SK-N-SH (cell line): ENCODE data around the gene ASB15. TPM values are rescaled to one million over a fixed set of nuclear protein-coding genes. Genes with fewer than 3 reads are reported as not detected.

Experiments used
- CTCF ChIA-PET: fragments of 300-600, 350-600 bp; formaldehyde crosslinking; extraction: SDS; loops from one replicate; lab custom pipeline; 2021; lab: Yijun Ruan, JAX
- POLR2A ChIA-PET: fragments of 350-600 bp; sonication (Branson Sonifier 250); formaldehyde crosslinking; extraction: SDS; loops from one replicate; lab custom pipeline; 2020; ENCODE audit warnings: antibody characterized with exemption, inconsistent platforms; lab: Yijun Ruan, JAX
- DNase-seq: peaks from one replicate; pipeline ENCODE4 v3.0.0; 2012
- H2AFZ ChIP-seq: fragments of 200-600 bp; sonication (generic); 2 replicates; pipeline ENCODE4 v1.8.1; 2016; ENCODE audit warnings: antibody characterized with exemption, mild to moderate bottlenecking, low read depth
- H3F3A ChIP-seq: fragments of 200-600 bp; sonication (generic); replicated peaks from 2 replicates; pipeline ENCODE3; 2016; ENCODE audit warnings: antibody characterized with exemption, mild to moderate bottlenecking; ENCODE audit not compliant: insufficient read depth
- H3K27ac ChIP-seq, 2 experiments: fragments of 200-500 bp in 1 of 2; fragments of 200-600 bp in 1 of 2; sonication (Bioruptor generic) in 1 of 2; sonication (generic), shearing (Covaris generic) in 1 of 2; 2 replicates each; pipeline versions ENCODE4 v1.5.1 to v1.6.1; 2014 to 2016; ENCODE audit warnings: low read depth in 2 of 2, inconsistent platforms in 1 of 2, low read length in 1 of 2, mild to moderate bottlenecking in 1 of 2, mixed read lengths in 1 of 2
- H3K27me3 ChIP-seq: fragments of 200-600 bp; sonication (generic), shearing (Covaris generic); 2 replicates; pipeline ENCODE4 v1.6.1; 2016; ENCODE audit warnings: mixed run types; ENCODE audit not compliant: insufficient read depth
- H3K36me3 ChIP-seq, 2 experiments: fragments of 200-500 bp in 1 of 2; fragments of 200-600 bp in 1 of 2; sonication (Bioruptor generic) in 1 of 2; sonication (generic) in 1 of 2; replicated peaks in 1 of 2; 2 replicates each; pipeline versions ENCODE3 to v1.5.1; 2014 to 2016; ENCODE audit warnings: low read length in 1 of 2, mild to moderate bottlenecking in 1 of 2; ENCODE audit not compliant: insufficient read depth in 2 of 2, control insufficient read depth in 1 of 2
- H3K4me1 ChIP-seq, 2 experiments: fragments of 200-500 bp in 1 of 2; fragments of 200-600 bp in 1 of 2; sonication (Bioruptor generic) in 1 of 2; sonication (generic), shearing (Covaris generic) in 1 of 2; 2 replicates each; pipeline versions ENCODE4 v1.5.1 to v1.6.1; 2014 to 2016; ENCODE audit warnings: low read depth in 1 of 2, low read length in 1 of 2, mixed run types in 1 of 2; ENCODE audit not compliant: insufficient read depth in 2 of 2, control insufficient read depth in 1 of 2
- H3K4me2 ChIP-seq: fragments of 200-600 bp; sonication (generic), shearing (Covaris generic); 2 replicates; pipeline ENCODE4 v1.6.1; 2017; ENCODE audit warnings: mixed run types
- H3K4me3 ChIP-seq, 2 experiments: fragments of 200-500 bp in 1 of 2; fragments of 200-600 bp in 1 of 2; sonication (Bioruptor generic) in 1 of 2; sonication (generic), shearing (Covaris generic) in 1 of 2; 2 replicates each; pipeline versions ENCODE4 v1.5.1 to v1.8.1; 2014 to 2016; ENCODE audit warnings: low read depth in 2 of 2, inconsistent platforms in 1 of 2, low read length in 1 of 2, mild to moderate bottlenecking in 1 of 2, mixed read lengths in 1 of 2, moderate library complexity in 1 of 2
- H3K79me2 ChIP-seq: fragments of 200-600 bp; sonication (generic); 2 replicates; pipeline ENCODE4 v1.8.1; 2017; ENCODE audit warnings: mild to moderate bottlenecking; ENCODE audit not compliant: insufficient read depth
- H3K9ac ChIP-seq: fragments of 200-600 bp; sonication (generic); 2 replicates; pipeline ENCODE4 v1.6.1; 2017; ENCODE audit warnings: mixed run types
- H3K9me2 ChIP-seq: fragments of 200-600 bp; sonication (generic); 2 replicates; pipeline ENCODE4 v1.6.1; 2017; ENCODE audit warnings: mixed run types
- H3K9me3 ChIP-seq: fragments of 200-600 bp; sonication (generic); 2 replicates; pipeline ENCODE4 v1.6.1; 2017; ENCODE audit warnings: mixed run types, mild to moderate bottlenecking, moderate library complexity
- H4K20me1 ChIP-seq: fragments of 200-600 bp; sonication (generic); 2 replicates; pipeline ENCODE4 v1.6.1; 2017; ENCODE audit warnings: mild to moderate bottlenecking, mixed run types; ENCODE audit not compliant: insufficient read depth
- CHD2 ChIP-seq: fragments of 150-350 bp; IDR thresholded peaks from 2 replicates; pipeline ENCODE4 v1.6.1; 2018; ENCODE audit warnings: low read length; ENCODE audit not compliant: partially characterized antibody
- CTCF ChIP-seq: fragments of 200-600 bp; sonication (generic); IDR thresholded peaks from 2 replicates; pipeline ENCODE4 v1.6.1; 2017; ENCODE audit warnings: antibody characterized with exemption, mild to moderate bottlenecking, moderate library complexity
- ELF1 ChIP-seq: IDR thresholded peaks from 2 replicates; pipeline ENCODE4 v1.4.0; 2012
- EP300 ChIP-seq, 2 experiments: IDR thresholded peaks; 2 replicates each; pipeline versions ENCODE4 v1.4.0 to v1.6.1; 2012; ENCODE audit warnings: borderline replicate concordance in 1 of 2, low read depth in 1 of 2, low read length in 1 of 2
- EZH2phosphoT487 ChIP-seq: fragments of 200-600 bp; sonication (generic); IDR thresholded peaks from 2 replicates; pipeline ENCODE4 v1.6.1; 2017; ENCODE audit warnings: low read depth, mixed run types, mild to moderate bottlenecking, antibody characterized with exemption, moderate library complexity, borderline replicate concordance
- FOSL2 ChIP-seq: IDR thresholded peaks from 2 replicates; pipeline ENCODE4 v1.4.0; 2012; ENCODE audit warnings: low read depth, mild to moderate bottlenecking, moderate library complexity, borderline replicate concordance
- FOXJ3 ChIP-seq: sonication (generic); formaldehyde crosslinking; IDR thresholded peaks from 2 replicates; pipeline ENCODE4 v1.5.1; 2020; ENCODE audit warnings: mild to moderate bottlenecking, missing genetic modification reagents
- JUND ChIP-seq: IDR thresholded peaks from 2 replicates; pipeline ENCODE4 v1.4.0; 2012
- MAX ChIP-seq: IDR thresholded peaks from 2 replicates; pipeline ENCODE4 v1.4.0; 2012; ENCODE audit warnings: low read depth
- MXI1 ChIP-seq: IDR thresholded peaks from 2 replicates; pipeline ENCODE4 v1.6.1; 2012; ENCODE audit warnings: mild to moderate bottlenecking, low read depth, low read length, improper control_type of control experiment
- PBX3 ChIP-seq: IDR thresholded peaks from 2 replicates; pipeline ENCODE4; 2012
- POLR2AphosphoS5 ChIP-seq: IDR thresholded peaks from 2 replicates; pipeline ENCODE4 v1.6.1; 2012; ENCODE audit warnings: low read depth, low read length
- RAD21 ChIP-seq: IDR thresholded peaks from 2 replicates; pipeline ENCODE4 v1.6.1; 2012; ENCODE audit warnings: mild to moderate bottlenecking, low read length
- RCOR1 ChIP-seq: fragments of 150-350 bp; IDR thresholded peaks from 2 replicates; pipeline ENCODE4 v1.6.1; 2017; ENCODE audit warnings: antibody characterized with exemption, low read length
- RFX5 ChIP-seq: IDR thresholded peaks from 2 replicates; pipeline ENCODE4 v1.6.1; 2012; ENCODE audit warnings: mild to moderate bottlenecking, improper control_type of control experiment, low read length
- RXRA ChIP-seq: IDR thresholded peaks from 2 replicates; pipeline ENCODE4 v1.4.0; 2012; ENCODE audit warnings: low read depth, mild to moderate bottlenecking, borderline replicate concordance
- SIN3A ChIP-seq: IDR thresholded peaks from 2 replicates; pipeline ENCODE4 v1.6.1; 2012; ENCODE audit warnings: low read depth, mild to moderate bottlenecking, low read length, moderate library complexity, borderline replicate concordance
- TAF1 ChIP-seq: IDR thresholded peaks from 2 replicates; pipeline ENCODE4 v1.6.1; 2012; ENCODE audit warnings: low read depth, mild to moderate bottlenecking, low read length, moderate library complexity, borderline replicate concordance
- TCF12 ChIP-seq: IDR thresholded peaks from 2 replicates; pipeline ENCODE4 v1.4.0; 2012
- TEAD4 ChIP-seq: IDR thresholded peaks from 2 replicates; pipeline ENCODE4 v1.4.0; 2012; ENCODE audit warnings: mild to moderate bottlenecking, borderline replicate concordance; ENCODE audit not compliant: insufficient read depth
- USF1 ChIP-seq: IDR thresholded peaks from 2 replicates; pipeline ENCODE4 v1.4.0; 2012; ENCODE audit warnings: low read depth, borderline replicate concordance
- USF2 ChIP-seq: fragments of 150-350 bp; IDR thresholded peaks from 2 replicates; pipeline ENCODE4 v1.6.1; 2017; ENCODE audit warnings: antibody characterized with exemption, low read length, low read depth, borderline replicate concordance
- YY1 ChIP-seq: IDR thresholded peaks from 2 replicates; pipeline ENCODE4 v1.4.0; 2012; ENCODE audit warnings: low read depth, mild to moderate bottlenecking
- WGBS: methylation state at CpG from one replicate; pipeline ENCODE4 v1.1.6; 2017; ENCODE audit warnings: low lambda C conversion rate; 5-methylcytosine and 5-hydroxymethylcytosine counted together
- polyA plus RNA-seq, 3 experiments: library from polyadenylated mRNA; depleted of rRNA; stranded (reverse); fragments of >200 nt; gene quantifications; 2 replicates each; pipeline ENCODE4 v1.2.3, GENCODE V29; 2012

The ASB15 gene
- polyA plus RNA-seq, 1 of the 3 experiments (the other 2 are of a cell fraction), result not detected

GRCh38 chr7:123616223-123616622 is 14.6 kb downstream of the ASB15 start:
- Histone ChIP-seq H3K9me3 (no peaks in the 10 kb centered on the region), H3K4me1 (peaks cover 0 to 13% of the 10 kb centered on the region in 2 experiments; a peak in 2 of 4 replicates), H3F3A (peaks cover 4% of the 10 kb centered on the region), H3K79me2 (no peaks in the 10 kb centered on the region), H3K27ac (no peak overlapping the region; a peak in 1 of 4 replicates), H3K4me2 (no peak overlapping the region), H3K9ac (no peak overlapping the region), H3K27me3 (no peaks in the 10 kb centered on the region), H3K9me2 (no peaks in the 10 kb centered on the region), H2AFZ (no peak overlapping the region), H3K4me3 (no peak overlapping the region), H3K36me3 (no peaks in the 10 kb centered on the region), H4K20me1 (no peaks in the 10 kb centered on the region)
- no peak for TF ChIP-seq MXI1
- no peak for TF ChIP-seq CHD2
- no peak for TF ChIP-seq TAF1
- TF ChIP-seq TEAD4, result no peak
- no peak for TF ChIP-seq MAX
- TF ChIP-seq RFX5, result no peak
- no peak for TF ChIP-seq TCF12
- TF ChIP-seq RCOR1, result no peak
- no peak for TF ChIP-seq YY1
- no peak for TF ChIP-seq USF1
- TF ChIP-seq FOXJ3, result no peak
- ChIA-PET CTCF (interaction anchor here (1.1 to 5.4 kb wide), 4 partner anchors 8 to 181 kb away, joined by 4 to 30 read pairs (median 6); no protein-coding TSS in a partner anchor), POLR2A (no interaction called here)
- DNase-seq, result no peak

- Histone ChIP-seq H3K9me3 (no peaks in the 10 kb centered on the region), H3K9me2 (no peaks in the 10 kb centered on the region), H3K27ac (no peak overlapping the region), H4K20me1 (no peaks in the 10 kb centered on the region), H3K9ac (no peak overlapping the region), H3K4me1 (peaks cover 0 to 3% of the 10 kb centered on the region in 2 experiments; a peak in 2 of 4 replicates), H3K36me3 (no peaks in the 10 kb centered on the region), H3K79me2 (no peaks in the 10 kb centered on the region), H3K4me3 (no peak overlapping the region), H3F3A (no peaks in the 10 kb centered on the region), H3K27me3 (no peaks in the 10 kb centered on the region), H2AFZ (no peak overlapping the region), H3K4me2 (no peak overlapping the region)
- CTCF ChIA-PET, result interaction anchor here (3.3 kb wide), 1 partner anchor 14 kb away, joined by 20 read pairs; no protein-coding TSS in a partner anchor
- DNase-seq, result no peak
- POLR2A ChIA-PET, result no interaction called here
- WGBS, result 62% methylated on average over 4 of the region's 4 CpGs
- TF ChIP-seq EZH2phosphoT487 (no peak), EP300 (IDR thresholded peaks at IDR 0.05; ENCODE audit: borderline replicate concordance in 1 of 2, low read depth in 1 of 2, low read length in 1 of 2) (no peak), MXI1 (no peak), PBX3 (no peak), POLR2AphosphoS5 (no peak), YY1 (no peak), USF2 (no peak), RCOR1 (no peak), CTCF (no peak), TEAD4 (no peak), SIN3A (no peak), USF1 (no peak), CHD2 (no peak), FOSL2 (no peak), MAX (no peak), ELF1 (no peak), JUND (no peak), TCF12 (no peak), RXRA (no peak), RAD21 (no peak)
Observed at GRCh38 chr7:123621707-123622106, 20.1 kb downstream of the ASB15 start.
